ENCODE measurements around the gene NGEF.

NGEF gene

DNA sequence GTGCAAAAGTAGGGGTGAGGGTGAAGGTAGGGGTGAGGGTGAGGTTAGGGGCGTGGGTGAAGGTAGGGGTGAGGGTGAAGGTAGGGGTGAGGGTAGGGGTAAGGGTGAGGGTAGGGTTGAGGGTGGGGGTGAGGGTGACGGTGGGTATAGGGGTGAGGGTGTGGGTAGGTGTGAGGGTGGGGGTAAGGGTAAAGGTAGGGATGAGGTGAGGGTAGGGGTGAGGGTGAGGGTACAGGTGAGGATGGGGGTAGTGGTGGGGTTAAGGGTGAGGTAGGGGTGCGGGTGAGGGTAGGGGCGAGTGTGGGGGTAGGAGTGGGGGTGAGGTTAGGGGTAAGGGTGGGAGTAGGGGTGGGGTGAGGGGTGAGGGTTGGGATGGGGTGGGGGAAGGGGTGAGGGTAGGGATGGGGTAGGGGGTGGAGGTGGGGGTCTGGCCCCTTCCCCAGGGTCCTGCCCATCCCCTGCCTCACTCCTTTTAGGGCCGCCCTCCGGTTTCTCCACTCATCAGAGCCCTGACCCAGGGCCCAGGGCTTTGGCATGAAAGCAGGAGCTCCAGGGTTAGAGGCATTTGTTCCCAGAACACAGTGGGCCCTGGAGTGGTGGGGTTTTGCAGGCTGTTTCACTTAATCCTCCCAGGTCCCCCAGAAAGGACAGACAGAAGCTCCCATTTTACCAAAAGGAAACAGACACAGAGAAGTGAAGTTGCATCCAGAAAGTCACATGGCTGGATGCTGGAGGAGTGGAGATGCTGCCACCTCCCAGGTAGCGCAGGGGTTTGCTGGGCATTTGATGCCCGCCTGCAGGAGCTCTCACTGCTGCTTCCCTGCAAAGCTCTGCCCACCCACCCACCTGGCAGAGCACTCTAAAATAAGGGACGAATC lies 116.1 kb downstream of the NGEF start:
- no peak for DNase-seq

GRCh38 chr2:232896111-232896510 lies 116.9 kb downstream of the NGEF start:
- no peak for DNase-seq

GRCh38 chr2:232894746-232895145 lies 118.3 kb downstream of the NGEF start:
- DNase-seq: no peak

- DNase-seq: no peak
Measured at GRCh38 chr2:232894251-232894650, 118.8 kb downstream of the NGEF start.

- DNase-seq: no peak
Measured at GRCh38 chr2:232893834-232894233, 119.2 kb downstream of the NGEF start.

GRCh38 chr2:232892843-232893242 lies 120.2 kb downstream of the NGEF start:
- DNase-seq: no peak

DNA sequence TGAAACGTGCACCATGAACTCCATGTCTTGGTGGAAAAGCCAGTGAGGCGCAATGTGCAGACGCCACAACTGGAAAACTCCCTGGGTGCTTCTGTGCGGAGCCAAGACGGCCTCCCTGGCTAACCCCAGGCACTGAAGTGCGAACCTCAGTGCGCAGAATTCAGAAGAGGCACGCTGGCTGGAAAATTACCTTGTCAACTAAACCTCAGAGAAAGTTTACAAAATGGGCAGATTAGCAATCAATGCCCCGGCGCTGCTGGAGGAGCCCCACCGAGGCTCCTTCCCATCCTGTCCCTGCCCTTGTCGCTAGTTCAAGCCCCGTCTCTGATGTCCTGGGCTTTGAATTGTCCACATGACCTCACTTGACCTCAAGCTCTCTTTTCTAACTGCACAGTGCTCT lies 120.8 kb downstream of the NGEF start:
- DNase-seq: no peak

DNA sequence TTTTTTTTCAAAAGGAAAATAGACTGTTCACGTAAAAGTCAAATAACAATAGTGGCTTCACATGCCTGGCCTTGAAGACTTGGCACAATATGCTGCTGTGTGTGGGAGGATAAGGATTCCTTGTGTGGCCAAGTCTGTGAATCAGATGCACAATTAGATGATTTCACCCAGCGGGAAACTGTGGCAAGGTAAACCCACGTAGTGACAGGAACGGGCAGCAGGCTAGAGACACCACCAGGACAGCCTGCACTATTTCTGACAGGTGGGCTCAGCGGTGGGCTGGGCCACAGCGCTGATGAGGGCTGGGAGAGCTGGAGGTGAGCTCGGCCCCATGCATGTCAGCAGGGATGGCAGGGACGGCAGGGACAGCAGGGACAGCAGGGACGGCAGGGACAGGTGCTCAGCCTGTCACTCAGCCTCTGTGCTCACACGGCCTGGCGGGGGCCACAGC lies 121.4 kb downstream of the NGEF start:
- no peak for DNase-seq

- DNase-seq: peak; percentile 59
Measured at GRCh38 chr2:232890896-232891601, 122.0 kb downstream of the NGEF start.

GRCh38 chr2:232890536-232890895 lies 122.5 kb downstream of the NGEF start:
- DNase-seq: no peak

DNA sequence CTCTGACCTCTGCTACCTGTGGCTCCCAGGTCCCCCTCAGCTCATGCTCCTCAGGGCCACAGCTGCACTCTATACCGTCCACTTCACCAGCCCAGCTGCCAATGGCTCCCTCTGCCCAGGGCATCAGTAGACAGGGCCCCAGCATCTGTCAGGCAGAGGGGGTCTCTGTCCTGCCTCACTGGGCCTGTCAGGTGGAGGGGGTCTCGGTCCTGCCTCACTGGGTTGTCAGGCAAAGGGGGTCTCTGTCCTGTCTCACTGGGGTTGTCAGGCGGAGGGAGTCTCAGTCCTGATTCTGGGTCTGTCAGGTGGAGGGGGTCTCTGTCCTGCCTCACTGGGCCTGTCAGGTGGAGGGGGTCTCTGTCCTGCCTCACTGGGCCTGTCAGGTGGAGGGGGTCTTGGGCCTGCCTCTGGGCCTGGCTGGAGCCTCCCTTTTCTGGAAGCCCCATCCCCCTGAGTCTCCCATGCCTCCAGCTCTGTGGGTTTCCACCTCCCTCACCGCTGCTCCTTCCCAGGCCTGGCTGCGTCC lies 123.1 kb downstream of the NGEF start:
- peak; percentile 0 for DNase-seq

DNA sequence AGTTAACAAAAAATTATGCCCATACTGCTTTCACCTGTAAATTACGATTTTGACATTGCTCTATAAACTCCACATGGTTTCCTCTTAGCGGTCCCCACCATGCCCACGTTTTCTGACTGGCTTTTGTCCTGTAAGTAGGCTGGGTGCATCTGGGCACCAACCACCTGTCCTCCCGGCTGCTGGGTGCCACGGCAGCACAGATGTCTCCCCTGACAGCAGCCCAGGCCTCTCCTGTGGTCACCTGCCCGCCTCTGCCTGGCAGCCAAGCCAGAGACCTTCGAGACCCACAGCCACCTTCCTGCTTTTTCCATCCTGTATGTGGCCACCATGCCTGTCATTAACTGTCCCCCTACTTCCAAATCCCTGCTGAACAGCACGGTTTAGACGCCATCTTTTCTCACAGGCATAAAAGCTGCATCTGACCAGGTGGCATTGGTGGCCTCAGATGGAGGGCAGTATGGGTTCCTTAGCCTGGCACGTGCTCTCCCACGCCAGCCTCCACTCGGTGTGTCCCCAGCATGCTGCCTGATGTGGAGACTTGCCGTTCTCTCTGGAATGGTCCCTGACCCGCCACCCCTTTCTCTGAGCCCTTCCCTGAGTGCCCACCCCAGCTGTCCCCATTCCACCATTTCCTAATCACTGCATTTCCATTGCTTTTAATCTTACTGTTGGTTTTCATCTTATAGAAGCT lies 124.1 kb downstream of the NGEF start:
- DNase-seq: peak; percentile 0

GRCh38 chr2:232888099-232888836 lies 124.8 kb downstream of the NGEF start:
- DNase-seq: no peak

GRCh38 chr2:232887171-232887850 lies 125.7 kb downstream of the NGEF start:
- no peak for DNase-seq

DNA sequence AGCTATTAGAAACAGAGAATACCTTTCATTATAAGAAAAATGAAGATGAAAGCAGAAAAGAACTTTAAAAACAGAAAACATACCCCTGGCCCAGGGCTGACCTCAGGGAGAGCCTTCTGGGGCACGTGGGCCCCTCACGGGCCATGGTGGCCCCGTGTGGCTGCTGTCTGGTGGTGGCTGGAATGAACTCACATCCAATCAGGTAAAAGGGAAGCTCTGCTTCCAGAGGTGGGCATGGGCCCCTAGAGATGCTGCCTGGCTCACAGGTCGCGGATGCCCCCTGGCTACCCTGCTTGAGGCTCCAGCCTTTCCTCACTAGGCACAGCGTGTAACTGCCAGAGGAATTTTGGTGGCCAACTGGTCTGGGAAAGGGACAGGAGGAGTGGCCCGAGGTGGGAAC lies 126.4 kb downstream of the NGEF start:
- DNase-seq: no peak

DNA sequence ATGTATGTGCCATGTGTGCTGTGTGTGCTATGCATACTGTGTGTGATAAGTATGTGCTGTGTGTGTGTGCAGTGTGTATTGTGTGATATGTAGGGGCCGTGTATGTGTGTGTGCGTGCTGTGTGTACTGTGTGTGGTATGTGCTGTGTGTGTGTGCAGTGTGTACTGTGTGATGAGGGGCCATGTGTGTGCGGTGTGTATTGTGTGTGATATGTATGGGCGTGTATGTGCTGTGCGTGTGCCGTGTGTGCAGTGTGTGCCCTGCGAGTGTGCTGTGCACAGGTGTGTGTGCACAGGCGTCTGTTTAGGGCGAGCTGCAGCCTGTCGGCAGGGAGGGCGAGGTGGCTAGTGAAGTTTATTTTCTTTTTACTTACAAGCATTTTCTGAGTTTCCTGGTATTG lies 126.9 kb downstream of the NGEF start:
- DNase-seq: no peak

GRCh38 chr2:232885264-232885961 lies 127.6 kb downstream of the NGEF start:
- DNase-seq: no peak

DNA sequence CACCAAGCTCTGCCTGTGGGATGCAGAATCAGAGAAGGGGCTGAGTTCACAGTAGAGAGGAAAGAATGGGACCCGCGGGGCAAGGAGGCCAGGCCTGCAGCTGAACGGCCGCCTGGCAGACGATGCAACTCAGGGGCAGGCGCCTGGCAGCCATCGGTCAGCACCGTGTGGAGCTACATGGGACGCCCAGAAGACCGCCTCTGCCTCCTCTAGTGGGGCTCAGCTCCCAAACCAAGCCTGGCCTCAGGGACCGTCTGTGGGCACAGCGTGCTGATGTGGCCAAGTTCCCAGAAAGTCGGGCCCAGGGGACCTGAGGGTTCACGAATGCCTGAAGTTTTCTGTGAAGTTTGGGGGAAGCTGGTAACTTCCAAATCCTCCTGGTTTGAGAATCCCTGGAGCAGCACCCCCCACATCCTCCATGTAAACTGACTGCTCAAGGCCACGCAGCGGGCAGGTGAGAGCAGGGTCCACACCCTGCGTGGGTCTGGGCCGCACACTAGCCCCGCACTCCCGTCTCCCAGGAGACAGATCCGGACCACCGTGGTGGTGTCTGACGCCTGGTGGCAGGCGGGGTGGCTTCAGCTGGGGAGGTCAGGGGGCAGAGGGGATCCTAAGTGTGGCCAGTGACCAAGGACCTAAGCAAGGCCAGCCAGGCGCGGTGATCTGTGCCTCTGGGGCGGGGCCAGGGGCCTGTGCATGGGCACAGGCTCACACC lies 128.3 kb downstream of the NGEF start:
- DNase-seq: no peak

DNA sequence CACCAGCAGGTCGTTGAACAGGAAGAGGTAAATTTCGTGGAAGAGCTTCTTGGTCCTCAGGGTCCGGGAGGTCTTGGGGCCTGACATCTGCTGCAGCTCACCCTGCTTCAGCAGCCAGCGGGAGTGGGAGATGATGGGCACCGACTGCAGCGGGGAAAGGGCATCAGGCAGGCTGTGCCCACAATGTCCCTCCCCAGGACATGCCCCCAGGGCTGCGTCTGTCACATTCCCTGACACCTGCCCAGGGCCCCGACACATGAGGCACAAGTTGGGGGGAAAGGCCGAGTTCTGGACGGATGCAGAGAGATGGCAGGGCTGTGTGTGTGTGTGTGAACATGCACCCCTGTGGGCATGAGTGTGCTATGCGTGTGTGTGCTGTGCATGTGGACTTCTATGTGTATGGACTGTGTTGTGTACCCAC lies 129.0 kb downstream of the NGEF start:
- DNase-seq: no peak

GRCh38 chr2:232883116-232883721 lies 129.8 kb downstream of the NGEF start:
- no peak for DNase-seq

Measured in right kidney (tissue), 1 donor.